SK-MEL-5 (cell line): Measurements from ENCODE around the gene NXF2B. TPM values are rescaled to one million over a fixed set of nuclear protein-coding genes. Genes with fewer than 3 reads are reported as not detected.
"Not testable (repeated sequence)": the region's sequence is repeated elsewhere in the genome, so short reads cannot be mapped to it uniquely, and the experiment has no call there.

ENCODE experiments used
- DNase-seq: peaks from one replicate; pipeline ENCODE4 v3.0.0-alpha.2; 2016; ENCODE audit warnings: low read depth, low spot score
- in situ Hi-C: cut with HindIII; loops from 2 replicates; pipeline ENCODE4 v1.10.0; 2016; ENCODE audit warnings: low sequenced_read_pairs, high pct_unique_total_duplicates, low pct_unique_long_range_greater_than_20kb
- polyA plus RNA-seq, 2 experiments: library from polyadenylated mRNA; depleted of rRNA; stranded (reverse); fragments of >200 nt; gene quantifications; 2 replicates each; pipeline ENCODE4 v1.2.3, GENCODE V29; 2015
- total RNA-seq: library from RNA; depleted of rRNA; stranded (reverse); fragments of >200 nt; shearing (Covaris generic); gene quantifications from 2 replicates; pipeline ENCODE4 v1.2.3, GENCODE V29; 2014; rRNA removed

The NXF2B gene
- 0.13 and 0.16 TPM in 2 replicates for total RNA-seq
- not detected in 2 replicates for polyA plus RNA-seq (2015; cell fraction: cytosol; rRNA removed)
- 0.11 and 0.76 TPM in 2 replicates for polyA plus RNA-seq (2015; cell fraction: nucleus; rRNA removed)

DNA sequence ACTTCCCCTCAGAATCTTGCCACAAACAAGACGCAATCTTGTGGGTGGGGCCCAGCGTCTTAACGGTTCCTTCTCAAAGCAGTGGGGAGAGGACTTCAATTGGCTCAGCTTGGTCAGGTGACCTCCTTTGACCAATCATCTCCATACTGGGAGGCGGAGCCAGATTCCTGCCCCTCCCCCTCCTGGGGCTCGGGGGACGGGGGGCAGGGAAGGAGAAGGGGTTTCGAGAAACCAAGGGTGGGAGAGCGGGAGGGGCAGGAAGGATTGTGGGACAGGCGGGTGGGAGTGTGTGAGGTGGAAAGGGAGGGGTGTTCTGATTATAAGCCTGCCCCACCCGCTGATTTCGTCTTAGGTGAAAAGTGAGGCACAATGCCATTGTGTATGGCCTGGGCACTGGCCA lies at the start of gene NXF2B:
TSS of gene NXF2B (minus strand) at position 101 of the 400 bp plus-strand sequence. CDS start 59,972 bp downstream, outside the sequence.
- DNase-seq, in situ Hi-C loops: not testable (repeated sequence)

GRCh38 chrX:102478765-102479164 lies 39.0 kb upstream of the NXF2B start:
- in situ Hi-C loops, DNase-seq: not testable (repeated sequence)

GRCh38 chrX:102471762-102472220 lies 32.0 kb upstream of the NXF2B start, which contains the start of gene TCP11X2:
TSS of gene TCP11X2 (minus strand) at chrX:102471812.
- in situ Hi-C loops, DNase-seq: not testable (repeated sequence)

DNA sequence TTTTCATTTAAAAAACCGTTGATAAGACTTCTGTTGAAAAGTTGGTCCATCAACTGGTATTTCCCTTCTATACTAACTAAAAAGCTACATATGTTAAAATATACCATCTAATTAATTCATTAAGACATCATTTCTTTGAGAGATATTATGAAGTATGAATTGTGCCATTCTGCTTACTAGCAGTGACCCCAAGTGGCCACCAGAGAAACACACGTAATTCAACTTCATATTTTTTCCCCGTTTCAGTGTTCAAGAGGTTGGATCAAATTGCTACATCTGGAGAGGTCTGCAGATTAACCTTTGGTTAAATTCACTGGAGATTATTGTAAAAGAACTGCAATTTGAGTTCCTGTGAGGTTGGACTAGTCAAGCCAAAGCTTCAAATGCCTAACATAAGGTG lies 30.4 kb upstream of the NXF2B start:
- in situ Hi-C loops, DNase-seq: not testable (repeated sequence)

DNA sequence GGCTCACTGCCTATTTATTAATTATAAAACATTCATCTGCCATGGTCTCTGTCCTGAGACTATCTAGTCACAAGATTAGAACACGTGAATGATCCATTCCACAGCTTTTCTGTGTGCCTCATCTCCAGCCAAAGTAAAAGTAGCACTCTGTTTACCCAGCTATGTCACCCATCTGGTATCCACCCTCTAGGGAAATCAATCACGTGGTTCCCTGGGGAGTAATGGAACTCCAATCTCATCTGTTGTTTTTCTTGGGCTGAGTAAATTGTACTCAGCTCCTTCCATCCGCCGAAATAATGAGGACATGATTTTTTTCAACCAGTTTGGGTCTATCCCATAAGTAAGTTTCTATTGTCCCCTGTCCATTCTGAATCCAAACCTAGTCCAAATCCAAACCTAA lies 18.8 kb upstream of the NXF2B start:
- DNase-seq, in situ Hi-C loops: not testable (repeated sequence)

- in situ Hi-C loops, DNase-seq: not testable (repeated sequence)
Measured at GRCh38 chrX:102414493-102414892, 25.3 kb downstream of the NXF2B start.

GRCh38 chrX:102345916-102346315 lies 93.9 kb downstream of the NXF2B start:
- in situ Hi-C loops = no loop called here
- DNase-seq = peak; percentile 54

- in situ Hi-C loops = no loop called here
- no peak for DNase-seq
Measured at GRCh38 chrX:102341867-102342266, 97.9 kb downstream of the NXF2B start.

DNA sequence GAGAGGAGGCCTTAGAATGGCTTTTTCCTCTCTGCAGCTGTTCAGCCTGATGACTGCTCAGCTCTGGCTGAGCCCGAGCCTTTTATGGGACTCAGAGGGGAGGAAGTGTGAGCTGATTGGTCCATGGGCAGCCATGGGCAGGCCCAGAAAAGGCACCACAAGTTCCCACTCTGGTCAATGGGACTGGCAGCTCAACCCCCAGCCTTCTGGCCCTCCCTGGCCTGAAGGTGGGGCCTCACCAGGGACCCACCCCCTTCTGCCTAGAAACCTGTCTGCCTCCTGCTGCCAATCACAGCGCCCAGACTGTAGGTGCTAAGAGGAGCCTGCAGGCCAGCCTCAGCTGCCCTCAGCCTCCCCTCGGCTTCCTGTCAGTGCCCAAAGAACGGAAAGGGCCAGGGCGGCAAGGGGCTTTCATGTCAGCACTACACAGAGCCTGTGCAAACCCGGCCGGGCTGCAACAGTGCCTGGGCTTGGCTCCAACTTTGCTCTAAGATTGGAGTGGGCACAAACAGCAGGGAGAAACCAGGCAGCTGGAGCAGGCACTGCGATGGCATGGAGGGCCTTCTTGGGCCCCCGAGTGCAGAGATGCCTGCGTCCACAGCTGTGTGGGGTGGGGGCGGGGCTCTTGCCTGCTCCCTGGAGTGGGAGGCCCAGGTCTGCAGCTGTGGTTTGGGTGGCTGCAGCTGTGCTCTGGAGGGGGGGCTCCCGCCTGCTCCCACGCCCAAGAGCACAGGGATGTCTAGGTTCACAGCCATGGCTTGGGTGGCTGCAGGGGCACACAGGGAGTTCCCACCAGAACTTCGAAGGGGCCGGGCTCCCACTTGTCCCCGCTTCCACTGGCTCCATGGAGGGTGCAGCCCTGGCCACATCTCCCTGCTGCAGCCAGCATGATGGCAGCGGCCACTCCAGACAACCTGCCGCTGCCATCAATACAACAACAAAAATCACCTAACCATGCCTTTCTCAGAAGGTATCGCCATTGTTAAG lies 100.2 kb downstream of the NXF2B start:
- in situ Hi-C loops = no loop called here
- peak; percentile 32 for DNase-seq

GRCh38 chrX:102338162-102338561 lies 101.6 kb downstream of the NXF2B start:
- in situ Hi-C loops = no loop called here
- no peak for DNase-seq

Other genes with a start within 250 kb of the NXF2B start
- not detected in 2 replicates for gene TCP11X1, start 224.7 kb downstream of the NXF2B start, total RNA-seq
- 0.13 TPM in 1 of 2 replicates, not detected in the other for gene NXF2, start 192.8 kb downstream of the NXF2B start, total RNA-seq
- gene TCP11X2, start 31.8 kb upstream of the NXF2B start, total RNA-seq = not detected in 2 replicates
- gene TMSB15A, start 76.7 kb upstream of the NXF2B start, total RNA-seq = 4.2 and 6.0 TPM in 2 replicates
- gene ARMCX5, start 159.5 kb upstream of the NXF2B start, total RNA-seq = 26.1 and 29.3 TPM in 2 replicates
- gene GPRASP1, start 211.5 kb upstream of the NXF2B start, total RNA-seq = 0.48 and 0.83 TPM in 2 replicates